Hematopoietic multipotent progenitor cell treated with erythropoietin and hydrocortisone succinate and interleukin-3 and kit ligand, for 4 days (in vitro differentiated cells): Measurements from ENCODE around the gene RTP3.

Experiments
- DNase-seq: peaks from one replicate; pipeline ENCODE4 v3.0.0-alpha.2; 2015

RTP3 gene

DNA sequence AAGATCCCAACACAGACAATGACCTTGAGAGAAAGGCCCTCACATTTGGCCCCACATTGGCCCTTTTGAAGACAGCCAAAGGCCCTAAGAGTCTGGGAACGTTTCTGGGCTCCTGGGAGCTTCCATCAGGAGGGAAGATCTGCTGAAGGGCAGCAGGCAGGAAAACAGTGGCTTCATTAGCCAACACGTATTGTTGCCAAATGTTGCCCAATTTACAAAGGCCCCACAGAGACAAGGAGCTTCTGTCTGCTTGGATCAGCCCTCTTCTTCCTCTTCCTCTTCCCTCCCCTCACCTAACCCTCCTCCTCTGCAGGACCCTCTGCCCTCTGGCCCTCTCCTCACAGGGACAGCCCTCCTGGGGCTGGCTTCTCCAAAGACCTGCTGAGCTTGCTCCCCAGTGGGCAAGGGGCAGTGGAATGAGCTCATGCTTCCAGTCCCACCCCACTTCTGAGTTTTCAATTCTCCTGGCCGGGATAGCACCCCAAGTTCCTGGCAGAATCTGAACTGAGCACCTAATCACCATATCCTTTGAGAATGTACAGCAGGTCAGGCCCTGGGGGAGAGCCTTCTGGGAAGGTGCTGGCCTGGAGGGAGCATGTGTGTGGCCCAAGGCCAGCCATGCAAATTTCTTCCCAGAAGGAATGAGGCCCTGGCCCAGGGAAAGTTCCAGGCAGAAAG lies 28.0 kb upstream of the RTP3 start:
- DNase-seq = peak; percentile 21

DNA sequence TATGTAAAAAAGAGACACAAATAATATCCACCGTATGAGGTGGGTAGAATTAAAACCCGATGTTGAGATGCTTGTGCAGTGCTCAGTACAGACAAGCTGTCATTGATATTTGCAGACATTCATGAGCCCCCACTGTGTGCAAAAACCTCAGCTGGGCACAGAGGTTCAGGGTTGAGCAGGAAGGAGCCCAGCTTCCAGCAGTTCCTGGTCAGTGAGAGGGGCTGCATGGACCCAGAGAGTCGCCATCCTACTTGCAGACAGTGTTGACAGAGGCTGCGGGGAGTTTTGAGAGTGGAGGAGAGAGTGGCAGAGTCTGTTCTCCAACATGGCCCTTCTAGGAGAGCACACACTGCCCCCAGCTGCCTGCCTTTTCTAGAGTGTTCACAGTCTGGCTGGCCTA lies 26.9 kb upstream of the RTP3 start:
- DNase-seq = no peak

DNA sequence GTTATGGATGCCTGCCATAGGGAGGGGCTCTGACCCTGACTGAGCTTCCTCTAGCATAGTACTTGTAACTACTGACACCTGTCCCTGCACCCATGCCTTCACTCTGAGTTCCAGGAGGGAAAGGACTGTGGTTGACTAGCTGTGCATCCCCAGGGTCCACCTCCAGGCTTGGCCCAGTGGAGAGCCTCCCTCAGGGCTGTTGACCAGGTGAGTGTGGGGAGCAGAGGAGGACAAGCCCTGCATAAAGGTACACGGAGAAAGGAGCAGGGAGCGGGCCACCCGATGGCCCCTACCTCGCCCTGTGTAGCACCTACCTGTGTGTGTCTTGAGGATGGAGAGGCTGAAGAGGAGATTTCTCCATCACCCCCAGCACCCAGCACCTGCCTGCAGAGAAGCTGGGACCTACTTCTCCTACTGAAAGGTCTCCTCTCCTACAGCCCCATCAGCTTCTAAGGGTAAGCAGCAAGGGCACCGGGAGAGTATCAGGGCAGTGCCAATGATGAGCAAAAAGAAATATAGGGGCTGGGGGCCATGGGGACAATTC lies 26.3 kb upstream of the RTP3 start:
- no peak for DNase-seq

DNA sequence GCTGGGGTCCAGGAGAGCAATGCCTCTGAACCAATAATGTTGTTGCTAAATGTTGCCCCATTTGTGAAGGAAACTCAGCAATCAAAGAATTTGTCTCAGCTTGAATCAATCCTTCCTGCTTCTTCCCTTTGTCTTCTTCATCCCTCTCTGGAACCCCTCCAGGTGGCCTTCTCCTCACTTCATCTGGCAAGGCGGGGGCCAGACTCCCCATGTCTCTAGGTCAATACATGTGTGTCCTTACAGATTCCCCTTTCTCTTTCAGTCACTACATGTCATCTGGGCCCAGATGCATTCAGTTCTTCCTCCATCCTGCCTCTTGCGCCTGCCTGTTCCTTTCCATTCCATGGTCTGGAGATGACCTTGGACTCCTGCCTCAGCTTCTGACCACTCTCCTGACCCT lies 25.0 kb upstream of the RTP3 start:
- DNase-seq = no peak

DNA sequence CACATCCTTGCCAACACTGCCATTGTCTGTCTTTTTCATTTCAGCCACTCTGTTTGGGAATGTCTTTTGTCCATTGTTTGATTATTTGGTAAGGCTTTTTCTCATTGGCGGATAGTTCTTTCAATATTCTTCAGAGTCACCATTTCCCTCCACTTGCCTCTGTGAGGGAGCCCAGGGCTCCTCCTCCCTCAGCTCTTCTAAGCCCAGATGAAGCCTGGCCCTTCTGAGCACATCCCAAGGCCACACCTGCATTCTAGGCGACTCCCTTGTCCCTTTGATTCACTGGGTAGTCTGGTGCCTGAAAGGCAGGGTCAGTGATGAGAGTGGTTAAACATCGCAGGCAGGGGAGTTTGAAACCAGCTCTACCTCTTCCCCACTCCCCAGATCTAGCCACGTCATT lies 20.6 kb upstream of the RTP3 start:
- DNase-seq = no peak

DNA sequence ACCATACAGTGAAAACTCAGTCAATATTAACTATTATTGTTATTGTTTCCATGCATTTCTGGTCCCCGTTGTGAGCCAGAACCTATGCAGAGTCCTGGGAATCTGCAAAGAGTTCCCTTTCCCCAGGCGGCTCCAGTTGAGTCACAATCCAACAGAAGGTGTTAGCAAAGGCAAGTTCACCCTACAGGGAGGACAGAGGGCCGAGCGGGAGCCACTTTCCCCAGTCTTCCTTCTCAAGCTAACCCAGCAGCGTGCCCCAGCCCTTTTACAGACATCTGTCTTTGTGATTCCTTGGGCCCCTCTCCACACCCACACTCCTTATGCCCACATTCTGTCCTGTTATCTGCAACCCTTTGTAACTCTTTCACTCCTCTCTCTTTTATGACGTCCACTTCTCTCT lies 20.0 kb upstream of the RTP3 start:
- no peak for DNase-seq

DNA sequence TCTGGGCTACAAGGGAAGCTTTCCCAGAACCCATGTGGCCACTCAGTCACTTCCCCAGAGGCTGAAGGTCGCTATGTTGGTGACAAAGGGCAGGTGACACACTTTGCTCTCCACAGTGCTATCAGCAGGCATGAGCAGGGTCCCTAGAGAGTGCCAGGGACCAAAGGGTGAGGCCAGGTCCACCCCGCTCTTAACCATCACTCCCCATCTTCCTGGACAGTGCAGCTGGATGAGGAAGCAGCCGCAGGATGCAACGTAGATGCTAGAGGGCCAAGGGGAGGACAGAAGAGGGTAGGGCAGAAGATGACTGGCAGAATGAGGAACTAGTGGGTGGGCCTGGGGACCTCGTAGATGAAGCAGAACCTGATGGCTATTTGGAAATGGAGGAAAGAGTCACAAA lies 19.4 kb upstream of the RTP3 start:
- peak; percentile 31 for DNase-seq

DNA sequence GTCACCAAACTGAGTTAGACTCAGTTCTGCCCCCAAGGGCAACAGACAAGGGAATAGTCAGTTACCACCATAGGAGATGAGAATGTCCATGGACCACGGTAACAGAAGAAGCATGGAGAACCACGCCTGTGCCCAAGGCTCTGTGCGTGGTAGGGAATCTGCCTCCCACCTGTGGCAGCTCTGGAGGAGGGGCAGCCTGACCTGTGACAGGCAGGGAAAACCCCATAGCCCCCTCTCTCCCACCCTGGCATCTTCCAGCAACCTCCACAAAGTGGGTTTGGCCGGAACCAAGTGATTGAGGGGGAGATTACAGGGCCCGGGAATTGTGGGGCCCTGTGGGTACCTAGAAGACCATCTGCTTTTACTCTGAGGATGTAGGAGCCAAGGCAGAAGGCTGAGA lies 18.8 kb upstream of the RTP3 start:
- no peak for DNase-seq

DNA sequence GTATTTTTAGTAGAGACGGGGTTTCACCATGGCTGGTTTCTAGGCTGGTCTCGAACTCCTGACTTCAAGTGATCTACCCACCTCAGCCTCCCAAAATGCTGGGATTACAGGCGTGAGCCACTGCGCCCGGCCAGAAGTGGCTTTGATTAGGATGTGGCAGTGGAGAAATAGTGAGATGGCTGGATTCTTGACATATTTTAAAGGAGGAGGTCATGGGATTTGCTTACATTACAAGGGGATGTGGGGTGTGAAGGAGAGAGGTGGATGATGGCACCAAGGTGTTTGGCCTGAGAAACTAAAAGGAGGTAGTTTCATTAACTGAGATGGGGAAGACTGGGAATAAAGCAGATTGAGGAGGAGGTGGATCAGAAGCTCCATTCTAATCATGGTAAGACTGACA lies 18.1 kb upstream of the RTP3 start:
- no peak for DNase-seq

DNA sequence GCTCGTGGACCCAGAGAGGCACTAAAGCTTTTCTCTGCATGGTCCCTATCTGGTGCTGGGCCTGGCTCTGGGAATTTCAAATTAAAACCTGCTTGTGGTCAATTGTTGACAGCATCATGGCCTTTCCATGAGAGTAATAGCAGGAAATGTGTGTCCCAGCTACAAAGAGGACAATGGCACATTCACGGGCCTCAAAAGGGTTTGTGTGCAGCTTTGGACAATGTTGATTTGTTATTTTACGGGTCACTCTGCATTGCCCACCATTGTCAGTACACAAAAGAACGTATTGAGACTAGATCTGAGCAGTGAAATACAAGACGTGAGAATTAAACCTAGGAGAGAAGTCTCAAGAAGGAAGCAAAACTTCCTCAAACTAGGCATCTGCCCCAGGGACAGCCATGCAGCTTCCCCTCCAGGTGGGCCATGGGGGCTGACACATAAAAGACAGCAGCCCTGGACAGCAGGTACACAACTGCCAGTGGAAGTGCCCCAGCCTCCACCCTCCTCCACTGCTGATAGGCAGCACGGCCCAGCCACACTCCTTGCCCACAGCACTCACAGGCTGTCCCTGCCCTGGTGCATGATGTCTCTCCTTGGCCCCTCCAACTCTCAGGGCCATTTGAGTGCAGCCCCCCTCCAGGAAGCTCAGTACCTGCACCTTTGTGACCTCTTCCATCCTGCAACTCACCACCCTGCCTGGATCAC lies 17.1 kb upstream of the RTP3 start:
- DNase-seq = no peak

DNA sequence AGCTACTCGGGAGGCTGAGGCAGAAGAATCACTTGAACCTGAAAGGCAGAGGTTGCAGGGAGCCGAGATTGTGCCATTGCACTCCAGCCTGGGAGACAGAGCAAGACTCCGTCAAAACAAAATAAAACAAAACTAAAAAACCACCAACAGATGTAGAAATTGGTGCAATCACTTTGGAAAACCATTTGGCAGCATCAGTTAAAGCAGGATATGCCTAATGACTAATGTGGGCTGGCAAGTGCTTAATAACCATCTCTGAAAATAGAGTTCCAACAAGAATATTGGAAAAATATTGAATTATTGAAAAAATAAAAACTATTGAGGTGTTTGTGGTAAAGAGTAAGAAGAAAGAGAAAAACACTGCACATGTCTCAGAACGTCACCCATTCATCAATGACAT lies 16.1 kb upstream of the RTP3 start:
- DNase-seq = no peak

DNA sequence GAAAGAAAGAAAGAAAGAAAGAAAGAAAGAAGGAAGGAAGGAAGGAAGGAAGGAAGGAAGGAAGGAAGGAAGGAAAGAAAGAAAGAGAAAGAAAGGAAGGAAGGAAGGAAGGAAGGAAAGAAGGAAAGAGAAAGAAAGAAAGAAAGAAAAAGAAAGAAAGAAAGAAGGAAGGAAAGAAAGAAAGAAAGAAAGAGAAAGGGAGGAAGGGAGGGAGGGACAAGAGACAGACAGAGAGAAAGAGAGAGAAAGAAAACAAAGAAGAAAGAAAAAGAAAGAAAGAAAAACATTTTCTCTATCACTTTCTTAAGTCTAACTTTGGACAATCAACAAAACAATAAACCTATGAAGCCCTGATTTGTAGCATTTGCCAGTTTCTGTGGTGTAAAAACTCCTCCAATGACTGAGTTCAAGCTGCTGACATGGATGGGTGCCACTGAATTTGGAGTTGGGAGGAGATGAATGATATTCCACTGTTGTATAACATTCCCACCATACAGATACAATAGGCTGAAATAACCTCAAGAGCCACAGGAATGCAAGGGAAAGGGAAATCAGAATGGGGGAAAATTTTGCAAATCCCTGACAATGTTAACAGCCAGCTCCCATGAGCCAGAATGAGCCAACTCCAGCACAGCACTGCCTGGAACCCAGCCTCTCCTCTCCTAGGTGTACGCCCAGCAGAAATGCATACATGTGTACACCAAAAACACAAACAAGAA lies 15.0 kb upstream of the RTP3 start:
- no peak for DNase-seq

DNA sequence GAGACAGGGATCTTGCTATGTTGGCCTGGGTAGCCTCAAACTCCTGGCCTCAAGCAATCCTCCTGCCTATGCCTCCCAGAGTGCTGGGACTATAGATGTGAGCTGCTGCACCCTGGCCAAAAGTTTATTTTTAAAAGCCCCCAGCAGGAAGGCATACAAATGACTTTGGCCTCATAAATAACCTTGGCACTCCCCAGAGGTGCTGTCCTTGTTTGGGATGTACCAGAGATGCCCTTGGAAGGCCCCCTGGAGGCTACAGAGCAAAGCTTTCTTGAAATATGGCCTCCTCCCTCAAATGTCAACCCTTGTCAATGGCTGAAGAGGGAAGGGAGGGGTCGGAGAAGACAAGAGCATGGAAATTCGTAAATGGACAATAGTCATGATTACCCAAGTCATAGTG lies 14.0 kb upstream of the RTP3 start:
- DNase-seq = peak; percentile 22

DNA sequence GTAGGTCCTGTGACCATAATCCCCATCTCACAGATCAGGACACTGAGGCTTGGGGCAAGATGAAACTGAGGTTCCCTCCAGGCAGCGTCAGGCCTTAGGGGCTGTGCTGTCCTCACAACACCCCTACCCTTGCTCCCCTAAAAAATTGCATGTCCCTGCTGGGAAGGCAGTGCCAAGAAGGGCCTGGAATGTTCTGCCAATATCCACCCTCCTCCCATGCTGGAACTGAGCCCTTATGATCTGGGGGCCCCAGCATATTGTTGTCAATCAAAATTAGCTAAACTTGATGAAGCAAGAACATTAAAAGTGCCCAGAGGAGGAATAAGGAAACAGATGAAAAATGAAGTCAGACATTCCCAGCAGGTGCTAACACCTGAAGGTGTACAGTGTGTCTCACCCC lies 13.4 kb upstream of the RTP3 start:
- no peak for DNase-seq

DNA sequence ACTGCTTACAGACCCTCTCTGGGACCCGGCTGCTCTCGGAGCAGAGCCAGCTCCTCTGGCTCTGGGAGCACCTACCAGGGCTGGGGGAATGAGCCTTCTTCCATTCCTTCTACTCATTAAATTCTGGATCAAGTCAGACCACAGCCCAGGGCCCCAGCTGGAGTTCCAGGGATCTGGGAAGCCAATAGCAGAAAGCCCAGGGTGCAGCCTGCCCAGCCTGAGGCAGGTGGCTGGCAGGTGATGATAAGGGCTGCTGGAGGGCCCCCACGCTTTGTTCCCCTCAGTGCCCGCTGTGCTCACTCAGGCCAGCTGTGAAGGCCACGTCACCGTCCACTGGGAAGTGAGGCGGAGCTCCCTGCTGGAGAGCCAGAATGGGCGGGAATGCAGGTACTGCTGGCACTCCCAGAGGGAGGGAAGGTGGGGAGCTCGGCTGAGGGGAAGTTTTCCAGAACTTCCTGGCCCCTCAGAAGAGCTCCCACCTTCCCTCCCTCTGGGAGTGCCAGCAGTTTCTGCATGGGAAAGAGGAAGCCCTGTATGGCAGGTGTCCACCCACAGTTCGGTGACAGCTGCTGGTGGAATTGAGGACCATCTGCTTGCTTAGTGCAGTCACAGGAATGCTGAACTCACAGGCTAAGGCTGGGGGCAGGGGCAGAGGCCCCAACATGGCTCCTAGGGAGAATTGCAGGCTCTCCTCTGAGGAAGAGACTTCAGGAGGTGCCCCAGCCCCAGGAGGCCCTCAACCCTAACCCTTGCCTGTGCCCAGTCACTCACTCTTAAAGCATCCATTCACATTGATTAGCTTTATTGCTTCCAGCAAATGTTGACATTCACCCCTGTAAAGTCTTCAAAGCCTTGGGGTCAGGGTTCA lies 12.6 kb upstream of the RTP3 start:
- no peak for DNase-seq

DNA sequence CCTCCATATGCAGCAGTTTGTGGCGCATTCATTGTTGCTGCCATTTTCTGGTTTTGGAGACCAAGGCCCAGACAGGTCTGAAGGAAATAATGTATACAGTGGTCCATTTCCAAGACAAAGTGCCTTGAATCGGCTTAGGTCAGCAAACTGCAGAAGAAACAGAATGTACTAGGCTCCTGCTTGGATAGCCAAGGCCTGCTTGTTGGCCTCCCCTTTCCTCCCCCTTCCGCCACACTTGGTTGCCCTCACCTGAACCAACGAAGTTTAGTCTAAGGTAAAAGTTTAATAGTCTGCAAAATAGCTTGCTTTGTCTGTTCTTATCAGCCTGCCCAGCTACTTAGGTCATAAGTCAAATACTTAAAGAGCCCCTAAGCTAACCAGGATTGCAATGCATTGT lies 12.0 kb upstream of the RTP3 start:
- DNase-seq = no peak

DNA sequence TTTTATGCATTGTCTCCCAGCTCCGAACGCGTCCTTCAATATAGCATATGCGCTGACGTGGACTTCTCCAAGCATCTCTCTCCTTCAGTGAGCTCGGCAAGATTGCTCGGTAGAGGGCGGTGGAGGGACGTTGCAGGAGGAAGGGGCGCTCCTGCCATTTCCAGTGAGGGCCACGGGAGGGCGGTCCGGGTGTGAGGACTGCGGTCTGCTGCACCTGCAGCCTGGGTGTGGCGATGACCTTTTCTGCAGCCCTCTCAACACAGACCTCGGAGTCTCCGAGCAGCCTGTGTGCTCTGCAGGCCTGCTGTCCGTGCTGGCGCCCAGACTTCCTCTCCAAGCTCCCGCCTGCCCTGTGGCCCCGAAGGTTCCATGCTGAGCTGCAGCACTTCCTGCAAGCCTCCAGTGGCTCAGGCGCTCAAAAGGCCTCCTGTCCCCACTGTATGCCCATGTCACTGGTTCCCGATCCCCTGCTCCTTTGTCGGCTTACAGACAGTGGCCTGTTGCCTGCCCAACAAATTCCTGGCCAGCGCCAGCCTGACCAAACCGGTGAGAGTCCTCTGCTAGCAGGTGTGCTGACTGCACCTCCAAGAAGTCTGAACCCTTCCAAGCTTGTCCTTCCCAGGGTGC lies 8.9 kb upstream of the RTP3 start:
- DNase-seq = peak; percentile 97

DNA sequence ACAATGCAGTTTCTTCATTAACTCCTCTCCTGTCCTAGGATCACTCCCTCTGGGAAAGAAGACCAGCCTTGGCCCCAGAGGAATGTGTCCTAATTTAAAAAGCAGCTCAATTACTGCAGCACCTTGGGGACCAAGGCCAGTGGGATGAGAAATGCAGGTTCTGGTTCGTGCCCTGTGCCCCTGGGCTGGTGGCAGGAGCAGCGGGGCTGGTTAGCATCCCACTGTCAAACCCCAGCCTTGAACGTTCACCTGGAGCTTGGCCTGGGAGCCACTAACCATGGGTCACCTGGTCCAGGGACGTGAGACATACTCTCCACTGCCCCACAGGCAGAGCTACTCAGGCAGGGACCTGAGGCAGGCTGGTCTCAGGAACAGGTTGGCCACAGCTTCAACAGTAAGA lies 8.4 kb upstream of the RTP3 start:
- no peak for DNase-seq

DNA sequence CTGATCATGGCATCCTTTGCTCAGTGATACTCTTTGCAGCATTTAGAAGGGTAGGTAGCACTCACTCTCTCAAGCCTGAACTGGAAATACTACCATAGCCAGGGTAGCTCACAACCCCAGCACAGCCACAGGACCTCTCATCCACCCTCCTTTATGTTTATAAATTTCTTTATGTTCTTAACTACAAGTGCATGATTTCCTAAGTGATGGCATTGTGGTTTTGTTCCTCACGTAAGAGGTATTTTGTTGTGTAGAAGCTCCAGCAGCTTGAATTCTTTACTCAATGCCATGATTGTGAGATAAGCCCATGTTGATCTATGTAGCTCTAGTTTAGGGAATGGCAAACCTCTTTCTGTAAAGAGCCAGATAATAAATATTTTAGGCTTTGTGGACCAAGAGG lies 7.9 kb upstream of the RTP3 start:
- no peak for DNase-seq

DNA sequence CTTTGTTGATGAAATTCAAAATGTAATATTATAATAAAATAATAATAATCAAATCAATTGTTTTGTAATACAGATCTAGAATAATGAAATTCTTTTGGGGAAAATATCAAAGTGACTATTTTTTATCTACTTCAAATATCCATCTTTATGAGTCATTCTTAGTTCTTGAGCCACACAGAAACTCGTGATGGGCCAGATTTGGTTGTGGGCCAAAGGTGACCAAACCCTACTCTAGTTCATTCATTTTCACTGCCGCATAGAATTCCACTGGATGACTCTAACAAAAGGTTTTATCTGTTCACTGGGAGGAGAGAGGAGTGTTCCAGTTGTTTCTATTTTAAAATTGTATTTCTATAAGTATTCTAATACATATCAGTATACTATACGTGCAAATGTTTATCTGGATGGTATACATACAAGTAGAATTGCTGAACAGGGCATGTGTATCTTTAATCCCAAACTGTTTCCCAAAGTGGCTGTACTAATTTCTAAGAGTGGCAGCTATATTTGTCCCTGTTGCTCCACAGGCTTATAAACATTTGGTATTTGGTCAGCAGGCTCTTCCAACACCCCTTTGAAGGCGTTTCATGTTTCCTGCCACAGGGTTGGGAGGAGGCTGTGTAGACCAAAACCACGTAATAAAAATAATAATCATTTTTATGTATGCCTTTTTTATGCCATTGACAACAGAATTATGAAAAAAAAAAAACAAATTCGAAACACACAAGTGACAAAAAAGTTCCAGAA lies 7.3 kb upstream of the RTP3 start:
- no peak for DNase-seq
